ENCODE results near the gene MEX3C.

The MEX3C gene

DNA sequence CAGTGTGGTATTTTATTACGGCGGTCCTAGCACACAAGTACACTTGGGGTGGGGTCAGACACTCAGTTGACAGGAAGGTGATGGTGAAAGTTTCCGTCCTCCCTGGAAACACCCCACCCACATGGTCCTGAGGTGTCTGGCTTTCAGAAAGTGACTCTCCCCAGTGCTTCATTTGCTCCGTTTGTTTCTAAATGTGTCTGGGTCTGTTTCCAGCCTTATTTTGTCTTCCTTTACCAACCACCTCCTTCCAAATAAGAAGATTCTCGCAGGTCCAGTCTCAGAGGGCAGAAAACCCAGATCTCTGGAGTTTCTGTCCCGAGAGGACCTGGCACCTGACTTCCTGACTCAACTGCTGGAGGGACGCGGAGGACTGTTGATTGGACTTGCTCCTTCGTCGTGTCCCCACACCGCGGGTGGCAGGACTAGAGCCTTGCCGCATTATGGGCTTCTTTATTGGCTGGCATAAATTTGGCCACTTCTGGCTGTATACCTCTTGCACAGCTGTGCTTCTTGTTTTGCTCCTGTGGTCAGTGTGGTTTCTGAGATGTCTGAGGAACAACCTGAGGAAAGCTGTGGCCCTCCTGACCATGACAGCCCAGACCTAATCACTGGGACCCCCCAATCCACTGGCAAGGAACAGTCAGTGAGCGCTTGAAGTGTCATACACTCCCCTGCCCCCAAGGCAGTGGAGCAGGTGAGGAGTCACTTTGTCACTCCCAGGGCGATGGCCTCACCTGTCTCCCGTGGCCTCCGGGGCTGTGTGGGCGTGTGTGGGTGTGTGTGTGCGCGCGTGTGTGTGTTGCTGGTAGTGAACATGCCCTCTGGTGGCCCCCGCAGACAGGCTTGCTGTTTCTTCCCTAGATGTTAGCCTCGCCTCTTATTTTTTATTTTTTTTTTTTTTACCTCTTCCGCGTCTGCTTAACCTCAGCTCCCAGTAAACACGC is 45.6 kb downstream of the MEX3C start:
- no peak for DNase-seq

DNA sequence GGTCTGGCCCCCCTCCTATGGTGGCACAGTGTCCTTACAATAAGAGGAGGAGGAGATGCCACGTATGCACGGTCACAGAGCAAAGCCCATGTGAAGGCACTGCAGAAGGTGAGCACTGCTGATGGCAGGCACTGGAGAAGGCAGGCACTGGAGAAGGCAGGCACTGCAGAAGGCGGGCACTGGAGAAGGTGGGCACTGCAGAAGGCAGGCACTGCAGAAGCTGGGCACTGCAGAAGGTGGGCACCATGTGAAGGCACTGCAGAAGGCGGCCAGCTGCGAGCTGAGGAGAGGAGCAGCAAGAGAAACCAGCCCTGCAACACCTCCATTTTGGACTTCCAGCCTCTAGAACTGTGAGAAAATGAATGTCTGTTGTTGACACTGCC is 46.3 kb downstream of the MEX3C start:
- DNase-seq = no peak

DNA sequence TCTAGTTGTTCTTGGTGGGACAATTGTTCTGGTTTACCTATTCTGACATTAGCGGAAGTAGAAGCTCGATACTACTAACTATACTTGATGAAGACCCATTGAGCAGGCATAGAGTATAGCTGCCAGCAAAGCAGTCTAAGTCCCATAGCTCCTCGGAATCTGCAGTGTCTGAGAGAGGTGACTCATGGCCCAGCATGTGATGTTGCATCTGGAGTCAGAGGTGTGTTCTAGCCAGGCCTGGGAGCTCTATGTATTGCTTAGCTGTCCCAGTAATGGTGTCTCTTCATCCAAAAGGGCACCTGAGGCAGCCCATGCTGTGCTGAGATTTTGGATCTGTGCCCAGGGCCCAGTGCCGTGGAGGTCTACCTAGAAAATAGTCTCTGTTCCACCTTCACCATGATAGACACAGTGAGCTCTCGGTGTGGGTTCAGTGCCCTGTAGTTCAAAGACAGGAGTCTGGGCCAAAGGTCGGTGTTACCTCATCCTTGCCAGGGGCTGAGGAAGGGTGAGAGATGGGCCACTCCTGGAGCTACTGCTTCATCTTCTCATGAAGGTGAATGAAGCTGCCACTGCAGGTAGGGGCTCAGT is 47.3 kb downstream of the MEX3C start:
- DNase-seq = no peak

DNA sequence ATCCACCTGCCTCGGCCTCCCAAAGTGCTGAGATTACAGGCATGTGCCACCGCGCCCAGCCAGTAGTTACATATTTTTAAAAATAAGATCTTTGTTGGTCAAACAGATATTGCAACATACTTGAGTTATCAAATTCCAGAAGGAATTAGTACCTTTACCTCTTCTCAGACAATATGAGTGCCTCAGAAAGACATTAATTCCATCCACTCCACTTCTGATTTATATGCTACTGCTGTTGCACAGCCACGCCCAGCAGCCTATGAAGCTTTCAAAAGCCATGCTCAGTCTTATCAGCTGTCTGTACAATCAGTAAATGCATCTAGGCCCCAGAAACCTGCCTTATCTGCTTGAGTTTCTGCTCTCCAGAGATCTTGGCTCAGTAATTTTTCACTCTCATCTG is 47.8 kb downstream of the MEX3C start:
- DNase-seq = no peak

DNA sequence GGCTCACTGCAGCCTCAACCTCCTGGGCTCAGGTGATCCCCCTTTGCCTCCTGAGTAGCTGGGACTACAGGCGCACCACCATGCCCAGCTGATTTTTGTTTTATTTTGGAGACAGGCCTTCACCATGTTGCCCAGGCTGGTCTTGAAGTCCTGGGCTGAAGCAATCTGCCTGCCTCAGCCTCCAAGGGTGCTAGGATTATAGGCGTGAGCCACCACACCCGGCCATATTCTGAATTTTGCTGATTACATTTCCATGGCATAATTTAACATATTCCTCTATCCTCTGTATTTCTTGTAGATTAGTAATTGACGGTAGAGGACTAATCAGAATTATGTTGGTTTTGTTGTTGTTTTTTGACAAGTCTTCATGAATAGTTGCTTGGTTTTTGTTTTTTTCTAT is 50.6 kb downstream of the MEX3C start:
- no peak for DNase-seq

DNA sequence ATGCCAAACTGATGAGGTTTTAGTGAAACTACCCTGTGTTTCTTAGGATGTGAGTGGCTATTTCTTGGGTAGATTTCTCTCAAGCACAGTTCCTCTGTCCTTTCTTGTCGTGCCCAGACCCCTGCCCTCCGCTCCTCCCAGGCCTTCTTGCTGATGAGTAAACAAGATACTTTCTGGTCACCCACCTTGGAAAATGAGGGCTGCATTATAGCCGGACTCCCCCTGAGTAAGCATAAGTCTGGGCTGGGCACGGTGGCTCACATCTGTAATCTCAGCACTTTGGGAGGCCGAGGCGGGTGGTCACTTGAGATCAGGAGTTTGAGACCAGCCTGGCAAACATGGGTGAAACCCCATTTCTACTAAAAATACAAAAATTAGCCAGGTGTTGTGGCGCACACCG is 58.5 kb downstream of the MEX3C start:
- DNase-seq = no peak

DNA sequence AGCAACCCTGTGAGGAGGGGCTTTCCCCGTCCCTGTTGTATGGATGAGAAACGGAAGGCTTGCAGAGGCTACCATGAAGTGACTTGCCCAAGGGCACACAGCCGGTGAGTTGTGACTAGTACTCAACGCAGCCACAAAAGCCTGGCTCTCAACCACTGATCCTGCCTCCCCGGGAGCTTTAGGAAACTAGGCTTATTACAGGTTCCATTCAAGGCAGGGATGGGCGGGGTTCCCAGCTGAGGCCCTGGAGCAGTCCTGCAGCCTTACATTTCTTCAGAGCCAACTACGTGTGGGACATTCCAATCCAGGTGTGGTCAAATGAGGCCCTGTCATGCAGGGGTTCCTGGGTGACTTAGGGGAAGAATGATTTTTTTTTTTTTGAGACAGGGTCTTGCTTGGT is 59.6 kb downstream of the MEX3C start:
- DNase-seq = no peak

DNA sequence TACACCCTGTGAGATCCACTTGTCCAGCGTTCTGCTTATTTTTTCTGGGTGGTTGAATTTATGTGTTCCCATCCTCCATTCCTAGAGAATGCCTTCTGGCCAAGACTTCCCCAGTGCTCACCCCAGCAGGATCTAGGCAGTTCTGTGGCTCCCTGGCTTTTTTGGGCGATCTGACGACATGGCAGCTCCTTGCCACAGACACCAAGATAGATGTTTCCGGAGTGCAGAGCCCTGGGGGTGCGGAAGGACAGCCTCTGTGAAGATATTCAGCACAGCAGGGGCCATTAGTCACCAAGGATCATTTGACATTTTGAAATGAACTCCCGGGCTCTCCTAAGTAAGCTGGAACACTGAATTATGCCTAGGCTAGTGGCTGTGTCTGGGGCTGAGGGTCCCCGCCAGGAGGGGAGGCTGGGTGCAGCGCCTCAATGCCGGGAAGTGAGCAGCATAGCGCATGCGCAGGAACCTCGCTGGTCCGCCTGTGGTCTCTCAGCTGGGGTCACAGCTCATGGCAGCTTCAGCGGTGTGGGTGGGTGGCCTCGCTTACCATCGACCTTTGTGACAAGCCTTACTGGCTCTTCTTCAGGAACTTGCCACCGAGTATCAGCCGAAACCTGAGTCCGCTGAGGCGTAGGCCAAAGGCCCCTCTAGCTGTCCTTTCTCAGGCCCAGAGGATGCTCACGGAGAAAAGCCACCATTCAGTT is 60.3 kb downstream of the MEX3C start:
- no peak for DNase-seq

DNA sequence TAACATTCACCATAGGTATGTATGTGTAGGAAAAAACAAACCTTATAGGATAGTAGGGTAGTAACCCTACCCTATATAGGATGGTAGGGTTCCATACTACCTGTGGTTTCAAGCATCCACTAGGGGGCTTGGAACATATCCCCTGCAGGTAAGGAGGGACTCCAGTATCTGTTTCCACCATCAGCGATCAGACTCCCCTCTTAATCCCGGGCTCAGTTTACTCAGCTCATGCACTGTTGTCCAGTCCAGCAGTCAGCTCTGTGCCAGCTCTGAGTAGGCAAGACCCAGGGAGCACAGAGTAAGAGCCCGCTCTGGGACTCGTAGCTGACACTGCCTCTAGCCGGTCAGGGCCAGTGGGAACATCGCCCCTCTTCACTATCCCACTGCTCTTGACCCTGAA is 61.7 kb downstream of the MEX3C start:
- DNase-seq = no peak

DNA sequence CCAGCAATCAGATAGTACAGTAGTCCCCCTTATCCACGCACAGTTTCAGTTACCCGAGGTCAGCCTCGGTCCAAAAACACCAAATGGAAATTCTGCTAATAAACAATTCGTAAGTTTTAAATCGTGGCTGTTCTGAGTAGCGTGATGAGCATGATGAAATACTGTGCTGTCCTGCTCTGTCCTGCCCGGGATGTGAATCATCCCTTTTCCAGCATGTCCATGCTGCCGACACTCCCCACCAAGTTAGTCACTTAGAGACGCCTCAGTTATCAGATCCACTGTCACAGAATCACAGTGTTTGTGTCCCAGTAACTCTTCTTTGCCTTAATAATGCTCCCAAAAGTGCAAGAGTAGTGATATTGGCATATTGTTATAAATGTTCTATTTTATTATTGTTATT is 62.1 kb downstream of the MEX3C start:
- no peak for DNase-seq

DNA sequence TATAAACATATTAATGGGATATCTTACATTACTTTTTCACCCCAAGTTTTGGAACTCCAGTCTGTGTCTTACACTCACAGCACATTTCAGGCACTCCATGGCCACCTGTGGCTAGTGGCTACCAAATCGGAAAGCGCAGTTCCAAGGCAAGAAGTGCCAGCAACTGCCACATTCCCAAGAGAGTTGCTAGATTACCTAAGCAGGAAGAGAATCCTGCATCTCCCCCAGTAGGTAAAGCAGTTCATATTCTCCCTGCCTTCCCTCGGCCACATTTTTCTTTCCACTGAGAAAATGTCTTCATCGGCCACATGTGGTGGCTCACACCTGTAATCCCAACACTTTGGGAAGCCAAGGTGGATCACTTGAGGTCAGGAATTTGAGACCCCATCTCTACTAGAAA is 62.8 kb downstream of the MEX3C start:
- no peak for DNase-seq

DNA sequence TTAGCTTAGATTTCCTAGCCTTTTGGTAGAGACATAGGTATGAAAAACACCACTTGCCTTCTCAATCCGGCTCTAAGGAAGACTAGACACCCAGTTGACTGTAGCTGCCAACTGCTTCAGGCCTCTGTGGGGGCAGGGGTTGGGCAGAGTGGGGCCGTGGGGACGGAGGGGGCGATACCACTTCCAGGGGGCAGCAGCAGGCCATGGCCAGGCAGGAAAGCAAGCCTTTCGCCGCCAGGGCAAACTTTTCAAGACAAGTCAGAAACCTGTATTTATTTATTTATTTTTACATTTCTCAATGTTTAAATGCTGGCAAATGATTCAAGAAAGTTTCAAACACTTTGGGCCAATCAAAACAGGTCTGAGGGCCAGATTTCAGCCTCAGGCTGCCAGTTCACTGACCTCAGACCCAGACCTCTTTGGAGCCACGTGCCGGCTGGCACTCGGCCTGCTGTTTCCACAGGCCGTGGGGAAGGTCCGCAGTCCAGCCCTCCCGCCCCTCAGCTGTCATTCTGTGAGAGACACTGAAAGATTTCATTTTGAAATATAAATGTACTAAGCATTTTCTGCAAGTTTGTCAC is 63.8 kb downstream of the MEX3C start:
- no peak for DNase-seq

DNA sequence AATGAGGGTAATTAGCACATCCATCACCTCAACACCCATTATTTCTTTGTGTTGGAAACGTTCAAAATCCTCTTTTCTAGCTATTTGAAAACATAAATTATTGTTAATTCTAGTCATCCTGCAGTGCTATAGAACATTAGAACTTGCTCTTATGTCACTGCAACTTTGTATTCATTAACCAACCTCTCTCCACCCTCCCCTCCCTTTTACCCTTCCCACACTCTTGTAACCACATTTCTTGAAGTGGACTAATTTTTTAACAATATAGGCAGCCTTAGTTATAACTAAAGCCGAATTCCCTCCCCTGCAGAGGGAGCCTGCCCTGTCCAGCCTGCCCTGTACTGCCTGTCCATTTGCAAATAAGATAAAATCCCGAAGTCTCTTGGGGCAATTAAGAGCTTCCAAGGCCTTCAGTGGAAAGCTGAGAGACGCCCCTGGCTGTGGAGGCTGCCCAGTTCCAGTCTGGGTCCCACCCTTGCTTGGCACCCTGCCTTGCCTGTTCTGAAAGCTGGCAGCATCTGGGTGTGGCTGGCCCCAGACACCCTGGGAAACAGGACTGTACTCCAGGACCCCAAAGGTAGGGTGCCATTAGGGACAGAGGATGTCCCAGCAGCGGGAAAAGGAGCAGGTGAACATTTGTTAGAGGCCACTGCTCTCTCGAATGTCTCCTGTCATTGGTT is 65.1 kb downstream of the MEX3C start:
- no peak for DNase-seq

DNA sequence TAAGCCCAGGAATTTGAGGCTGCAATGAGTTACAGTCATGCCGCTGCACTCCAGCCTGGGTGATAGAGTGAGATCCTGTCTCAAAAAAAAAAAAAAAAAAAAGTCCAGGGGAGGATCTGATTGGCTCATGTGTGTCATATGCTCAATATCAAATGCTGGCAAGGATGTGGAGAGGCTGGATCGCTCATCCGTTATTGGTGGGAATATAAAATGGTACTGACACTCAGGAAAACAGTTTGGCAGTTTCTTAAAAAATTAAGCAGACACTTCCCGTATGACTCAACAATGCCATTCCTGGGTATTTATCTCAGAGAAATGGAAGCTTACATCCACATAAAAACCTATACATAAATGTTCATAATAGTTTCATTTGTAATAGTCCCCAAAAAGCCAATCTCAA is 68.9 kb downstream of the MEX3C start:
- no peak for DNase-seq

DNA sequence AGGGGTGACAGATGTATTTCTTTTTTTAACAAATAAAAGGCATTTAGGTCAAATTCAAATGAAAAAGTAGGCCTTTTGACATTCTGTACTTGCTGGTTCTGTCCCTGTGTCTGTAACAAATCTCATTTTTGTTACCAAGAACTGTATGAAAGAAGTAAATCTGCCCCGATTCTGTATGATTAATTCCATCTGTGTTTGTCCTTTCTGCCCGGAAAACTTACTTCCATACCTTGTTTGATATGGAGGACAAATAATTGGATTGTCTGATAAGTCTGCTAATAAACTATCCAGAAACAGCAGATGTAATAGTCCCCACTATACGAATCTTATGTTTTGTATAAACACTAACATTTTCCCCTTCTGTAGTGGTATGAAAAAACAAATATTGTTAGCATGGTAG is 69.8 kb downstream of the MEX3C start:
- DNase-seq = no peak

DNA sequence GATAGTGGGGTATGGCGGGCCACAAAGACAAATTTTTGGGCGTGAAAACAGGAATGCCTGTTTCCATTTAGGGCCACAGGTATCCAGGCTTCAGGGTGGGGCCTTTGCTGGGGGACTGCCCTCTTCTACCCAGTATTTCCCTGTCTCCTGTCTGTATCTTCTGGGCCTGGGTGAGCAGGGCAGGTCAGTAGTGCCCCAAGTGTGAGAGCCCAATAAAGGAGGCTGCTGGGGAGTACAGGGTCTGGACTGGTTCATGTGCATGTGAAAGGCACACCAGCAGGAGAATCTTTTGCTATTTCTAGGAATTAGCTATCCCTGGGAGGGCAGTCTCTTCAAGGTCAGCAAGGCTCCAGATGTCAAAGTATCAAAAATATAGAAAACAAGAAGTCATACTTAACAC is 71.5 kb downstream of the MEX3C start:
- DNase-seq = no peak

All from NCI-H1930 (cell line).